ENCODE results near the gene RBFOX2.
"Not testable (repeated sequence)": the region's sequence is repeated elsewhere in the genome, so short reads cannot be mapped to it uniquely, and the experiment has no call there.

Gene RBFOX2

GRCh38 chr22:35742342-35743100 is 286.1 kb downstream of the RBFOX2 start:
- DNase-seq (ENCODE audit: low read depth in 1 of 2, low spot score in 1 of 2) = no peak

DNA sequence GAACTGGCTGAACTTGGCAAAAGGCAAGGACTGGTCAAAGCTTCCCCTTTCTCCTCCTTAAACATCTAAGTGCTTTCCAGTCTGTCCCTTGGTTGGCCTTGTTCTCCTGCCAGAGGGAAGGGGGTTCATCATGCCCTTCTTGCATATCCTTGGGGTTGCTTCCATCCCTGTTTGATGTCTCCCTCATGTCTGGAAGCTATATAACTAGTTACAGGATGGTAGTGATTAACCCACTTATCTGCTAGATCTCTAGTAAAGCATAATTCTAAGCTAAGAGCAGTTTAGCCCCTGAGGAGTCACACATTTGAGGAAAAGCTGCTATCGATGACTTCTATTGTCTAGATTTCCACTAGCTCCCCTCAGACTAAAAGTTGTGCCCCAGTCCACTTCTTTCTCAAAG is 288.0 kb downstream of the RBFOX2 start:
- DNase-seq (ENCODE audit: low read depth in 1 of 2, low spot score in 1 of 2) = no peak

DNA sequence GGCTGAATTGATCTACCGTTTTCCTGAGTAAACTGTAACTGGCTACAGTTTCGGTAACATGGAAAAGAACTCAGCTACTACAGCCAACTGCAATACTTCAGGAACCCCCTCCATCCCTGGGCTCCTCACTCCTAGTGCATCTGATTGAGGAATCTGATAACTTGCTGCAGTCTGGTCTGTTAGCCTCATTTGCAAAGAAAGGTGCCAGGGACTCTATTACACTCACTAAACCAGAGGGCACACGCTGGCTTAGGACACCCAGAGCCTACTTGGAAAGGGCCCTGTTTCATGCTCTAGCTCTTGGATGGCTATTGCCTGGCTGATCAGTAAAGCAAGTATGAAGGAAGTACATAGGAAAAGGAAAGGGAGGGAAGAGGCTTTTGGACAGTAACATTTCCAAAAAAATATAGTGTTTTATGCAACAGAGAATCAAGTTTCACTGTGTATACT is 288.7 kb downstream of the RBFOX2 start:
- DNase-seq (ENCODE audit: low read depth in 1 of 2, low spot score in 1 of 2) = no peak

DNA sequence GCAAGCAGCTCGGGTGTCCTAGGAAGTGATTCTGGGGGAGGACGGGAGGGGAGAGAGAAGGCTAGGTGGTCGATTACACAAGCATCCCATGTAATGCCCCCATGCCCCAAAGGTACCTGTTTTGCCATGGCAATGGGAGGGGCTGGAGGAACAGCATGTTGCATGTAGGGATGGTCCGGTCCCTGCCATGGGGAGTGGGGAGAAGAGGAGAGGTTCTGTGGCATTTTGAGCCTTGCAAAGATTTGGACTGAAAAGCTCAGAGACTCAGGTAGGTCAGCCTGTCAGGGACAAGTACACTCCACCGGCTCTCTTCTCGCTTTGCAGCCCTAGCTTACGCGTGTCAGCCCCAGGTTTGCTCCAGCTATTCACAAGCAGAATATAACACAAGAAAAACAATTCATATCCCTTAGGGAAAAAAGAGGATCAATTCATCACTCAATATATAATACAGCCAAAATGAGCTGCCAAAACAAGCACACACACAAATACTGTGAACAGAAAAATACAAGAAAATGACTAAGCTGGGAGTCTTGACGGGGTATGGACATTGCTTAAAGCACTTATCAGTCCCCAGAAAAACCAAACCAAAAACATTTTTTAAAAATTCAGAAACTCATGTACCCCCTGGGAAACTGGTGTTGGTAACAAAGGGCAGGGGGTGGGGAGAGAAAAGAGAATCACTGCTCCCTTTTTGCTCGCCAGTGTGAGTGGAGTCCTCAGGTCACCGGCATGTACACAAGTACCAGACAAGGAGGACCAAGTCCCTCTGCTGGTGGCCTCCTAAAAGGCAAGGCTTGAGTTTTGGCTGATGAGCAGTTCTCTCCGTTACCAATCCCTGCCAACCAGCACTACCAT is 289.3 kb downstream of the RBFOX2 start:
- DNase-seq (ENCODE audit: low read depth in 1 of 2, low spot score in 1 of 2) = no peak

DNA sequence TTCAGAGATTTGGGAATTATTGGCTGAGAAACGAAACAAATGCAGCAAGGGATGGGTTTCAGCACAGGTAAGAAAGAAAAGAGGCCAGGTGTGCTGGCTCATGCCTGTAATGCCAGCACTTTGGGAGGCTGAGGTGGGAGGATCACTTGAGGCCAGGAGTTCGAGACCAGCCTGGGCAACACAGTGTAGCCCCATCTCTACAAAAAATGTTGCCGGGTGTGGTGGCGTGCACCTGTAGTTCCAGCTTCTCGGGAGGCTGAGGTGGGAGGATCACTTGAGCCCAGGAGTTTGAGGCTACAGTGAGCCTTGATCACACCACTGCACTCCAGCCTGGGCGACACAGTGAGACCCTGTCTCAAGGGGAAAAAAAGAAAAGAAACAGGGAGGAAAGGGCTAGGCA is 290.7 kb downstream of the RBFOX2 start:
- not testable (repeated sequence) for DNase-seq (ENCODE audit: low read depth in 1 of 2, low spot score in 1 of 2)

- DNase-seq (ENCODE audit: low read depth in 1 of 2, low spot score in 1 of 2) = no peak
Observed at GRCh38 chr22:35736701-35737100, 291.9 kb downstream of the RBFOX2 start.

DNA sequence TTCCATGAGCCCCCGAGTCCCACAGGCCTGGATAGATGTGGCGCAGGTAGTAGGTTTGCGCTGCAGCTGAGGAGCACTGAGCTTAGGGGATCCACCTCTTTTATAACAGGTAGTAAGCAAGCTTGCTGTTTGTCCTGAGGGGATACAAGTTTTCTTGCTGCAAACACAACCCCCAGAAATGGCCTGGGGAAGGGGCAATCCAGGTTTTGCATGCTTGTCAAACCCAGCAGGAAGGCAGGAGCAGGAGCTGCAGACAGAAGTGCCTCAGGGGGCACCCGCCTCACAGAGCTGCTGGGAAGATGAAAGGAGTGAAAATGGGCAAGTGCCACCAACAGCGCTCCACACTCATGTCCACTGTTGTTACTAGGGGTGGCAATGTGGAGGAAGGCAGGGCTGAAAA is 292.5 kb downstream of the RBFOX2 start:
- DNase-seq (ENCODE audit: low read depth in 1 of 2, low spot score in 1 of 2) = no peak

- no peak for DNase-seq (ENCODE audit: low read depth in 1 of 2, low spot score in 1 of 2)
Observed at GRCh38 chr22:35735542-35735941, 293.1 kb downstream of the RBFOX2 start.

DNA sequence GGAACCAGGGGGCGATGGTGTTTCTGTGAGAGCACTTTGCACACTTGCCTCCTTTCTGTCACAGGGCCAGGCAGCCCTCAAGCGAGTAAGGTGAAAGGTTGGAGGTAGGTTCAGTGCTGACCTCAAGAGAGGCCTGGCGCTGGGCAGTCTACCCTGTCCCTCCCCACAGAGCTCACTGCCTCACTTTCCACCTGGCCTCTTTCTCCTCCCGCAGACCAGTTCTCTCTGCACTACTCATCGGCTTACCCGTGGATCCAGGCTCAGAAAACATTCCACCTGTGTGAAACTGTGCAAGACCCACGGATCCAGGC is 294.2 kb downstream of the RBFOX2 start:
- DNase-seq (ENCODE audit: low read depth in 1 of 2, low spot score in 1 of 2) = no peak

DNA sequence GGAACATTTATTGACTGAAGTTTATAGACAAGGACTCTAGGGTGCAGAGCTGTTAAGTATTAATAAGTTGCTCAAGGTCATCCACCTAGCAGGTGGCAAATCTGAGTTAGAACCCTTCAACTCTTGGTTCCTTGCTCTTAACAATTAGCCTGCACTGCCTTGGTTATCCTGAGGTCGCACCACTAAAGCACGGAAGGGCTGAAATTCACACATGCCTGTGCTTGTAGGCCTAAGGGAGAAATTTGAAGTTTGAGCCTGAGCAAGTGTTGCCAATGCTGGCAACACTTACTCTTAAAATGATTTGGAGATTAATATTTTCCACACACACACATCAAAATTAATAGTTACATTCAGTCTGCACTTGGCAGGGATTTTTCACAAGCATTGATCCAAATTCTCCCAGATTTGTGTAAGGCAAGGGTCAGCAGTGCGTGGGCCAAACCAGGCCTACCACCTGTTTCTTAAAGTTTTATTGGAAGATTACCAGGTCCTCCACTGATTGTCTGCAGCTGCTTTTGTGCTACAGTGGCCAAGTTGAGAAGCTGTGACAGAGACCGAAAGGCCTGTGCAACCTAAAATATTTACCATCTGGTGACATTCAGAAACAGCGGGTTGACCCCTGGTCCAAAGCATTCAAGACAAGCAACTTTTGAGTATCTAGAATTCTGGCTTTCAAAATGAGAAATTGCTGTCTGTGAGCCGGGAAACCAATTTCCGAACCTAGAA is 294.7 kb downstream of the RBFOX2 start:
- DNase-seq (ENCODE audit: low read depth in 1 of 2, low spot score in 1 of 2) = no peak

- DNase-seq (ENCODE audit: low read depth in 1 of 2, low spot score in 1 of 2) = no peak
Observed at GRCh38 chr22:35733036-35733435, 295.6 kb downstream of the RBFOX2 start.

- DNase-seq (ENCODE audit: low read depth in 1 of 2, low spot score in 1 of 2) = no peak
Observed at GRCh38 chr22:35732116-35732515, 296.5 kb downstream of the RBFOX2 start.

GRCh38 chr22:35731321-35731720 is 297.3 kb downstream of the RBFOX2 start:
- DNase-seq (ENCODE audit: low read depth in 1 of 2, low spot score in 1 of 2) = no peak

- no peak for DNase-seq (ENCODE audit: low read depth in 1 of 2, low spot score in 1 of 2)
Observed at GRCh38 chr22:35729309-35729698, 299.3 kb downstream of the RBFOX2 start.

GRCh38 chr22:35728639-35729308 is 299.9 kb downstream of the RBFOX2 start:
- DNase-seq (ENCODE audit: low read depth in 1 of 2, low spot score in 1 of 2) = no peak

DNA sequence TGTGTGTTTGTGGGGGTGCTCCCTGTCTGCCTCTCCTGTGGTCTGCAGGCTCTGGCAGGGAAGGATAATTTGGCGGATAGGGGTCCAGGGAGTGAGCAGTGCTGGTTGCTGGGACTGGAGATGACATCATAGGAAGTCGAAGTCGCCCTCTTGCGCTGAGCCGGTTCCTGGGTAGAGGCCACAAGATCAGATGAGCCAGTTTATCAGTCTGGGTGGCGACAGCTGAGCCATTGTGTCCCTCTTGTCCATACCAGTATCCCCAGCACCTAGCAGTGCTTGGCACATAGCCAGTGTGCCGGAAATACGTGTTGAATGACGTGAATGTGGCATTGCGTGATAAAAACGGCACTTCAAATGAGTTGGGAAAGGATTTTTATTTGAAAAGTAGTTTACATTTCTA is 301.2 kb downstream of the RBFOX2 start:
- no peak for DNase-seq (ENCODE audit: low read depth in 1 of 2, low spot score in 1 of 2)

DNA sequence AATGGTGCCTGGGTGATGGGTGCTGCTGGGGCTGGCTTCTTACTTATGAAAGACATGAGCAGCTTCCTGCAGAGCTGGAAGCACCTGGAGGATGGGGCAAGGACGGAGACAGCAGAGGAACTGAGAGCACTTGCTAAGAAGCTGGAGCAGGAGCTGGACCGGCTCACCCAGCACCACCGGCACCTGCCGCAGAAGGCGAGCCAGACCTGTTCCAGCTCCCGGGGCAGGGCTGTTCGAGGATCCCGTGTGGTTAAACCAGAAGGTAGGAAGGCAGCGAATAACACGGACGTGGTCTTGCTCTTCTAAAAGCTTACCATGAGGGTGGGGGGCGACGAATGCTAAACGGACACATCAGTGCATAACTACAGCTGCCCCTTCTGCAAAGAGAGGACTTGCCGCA is 301.7 kb downstream of the RBFOX2 start:
- DNase-seq (ENCODE audit: low read depth in 1 of 2, low spot score in 1 of 2) = no peak

- no peak for DNase-seq (ENCODE audit: low read depth in 1 of 2, low spot score in 1 of 2)
Observed at GRCh38 chr22:35726398-35726797, 302.2 kb downstream of the RBFOX2 start.

- DNase-seq (ENCODE audit: low read depth in 1 of 2, low spot score in 1 of 2) = no peak
Observed at GRCh38 chr22:35725521-35725920, 303.1 kb downstream of the RBFOX2 start.

DNA sequence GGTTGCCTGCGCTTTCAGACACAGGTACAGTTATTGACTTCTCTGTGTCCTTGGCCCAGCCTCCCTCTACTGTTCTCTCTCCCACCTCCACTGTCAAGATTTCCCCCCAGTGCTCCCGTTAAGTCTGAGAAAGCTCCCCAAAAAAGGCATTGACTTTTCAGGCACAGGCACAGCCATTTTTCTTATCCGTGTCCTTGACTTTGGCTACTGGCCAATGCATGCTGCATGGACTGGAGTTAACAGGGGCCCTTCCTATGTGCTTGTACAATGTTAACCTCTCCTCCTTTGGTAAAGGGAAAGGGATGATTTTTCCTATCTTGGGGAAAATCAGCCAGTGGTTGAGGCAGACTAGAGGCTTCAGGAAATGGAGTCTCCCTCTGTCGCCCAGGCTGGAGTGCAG is 306.7 kb downstream of the RBFOX2 start:
- DNase-seq (ENCODE audit: low read depth in 1 of 2, low spot score in 1 of 2) = no peak

DNA sequence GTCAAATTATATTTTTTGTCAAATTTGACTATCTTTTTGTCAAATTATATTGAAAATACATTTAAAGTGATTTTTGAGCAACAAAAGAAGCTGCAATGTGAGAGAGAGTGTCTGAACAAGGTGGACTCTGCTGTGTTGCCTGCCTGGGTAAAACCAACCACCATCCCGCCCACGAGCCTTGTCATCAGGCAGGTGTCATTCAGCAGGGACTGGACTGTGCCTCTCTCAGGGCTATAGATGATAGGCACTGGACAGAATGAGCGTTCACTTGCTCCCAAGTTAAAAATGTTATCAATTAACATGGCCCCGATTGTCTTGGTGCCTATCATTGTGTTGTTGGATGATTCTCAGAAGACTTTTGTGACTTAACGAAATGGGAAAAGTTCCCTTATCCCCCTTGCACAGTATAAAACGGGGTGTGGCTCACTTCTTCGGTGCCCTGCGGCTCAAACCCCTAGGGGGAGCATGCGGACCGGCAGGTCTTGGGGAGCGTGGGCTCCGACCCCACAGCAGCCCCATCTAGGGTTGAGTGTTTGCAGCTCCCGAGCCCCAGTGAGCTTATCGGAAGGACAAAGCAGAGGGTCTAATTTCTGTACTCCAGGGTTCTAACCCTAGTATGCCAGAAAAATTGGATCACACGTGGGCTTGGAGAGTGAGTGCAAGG is 309.3 kb downstream of the RBFOX2 start:
- DNase-seq (ENCODE audit: low read depth in 1 of 2, low spot score in 1 of 2) = no peak

Data from activated T-helper 1 cell treated with anti-CD3 and anti-CD28 coated beads, Interleukin-2, amount 50 U/mL, for 16 hours (primary cell).